ENCODE results near the gene SIGLECL1.

The SIGLECL1 gene

GRCh38 chr19:51297406-51297805 is 46.5 kb downstream of the SIGLECL1 start:
- no peak for DNase-seq

GRCh38 chr19:51301266-51301665 is 50.4 kb downstream of the SIGLECL1 start:
- no peak for DNase-seq

DNA sequence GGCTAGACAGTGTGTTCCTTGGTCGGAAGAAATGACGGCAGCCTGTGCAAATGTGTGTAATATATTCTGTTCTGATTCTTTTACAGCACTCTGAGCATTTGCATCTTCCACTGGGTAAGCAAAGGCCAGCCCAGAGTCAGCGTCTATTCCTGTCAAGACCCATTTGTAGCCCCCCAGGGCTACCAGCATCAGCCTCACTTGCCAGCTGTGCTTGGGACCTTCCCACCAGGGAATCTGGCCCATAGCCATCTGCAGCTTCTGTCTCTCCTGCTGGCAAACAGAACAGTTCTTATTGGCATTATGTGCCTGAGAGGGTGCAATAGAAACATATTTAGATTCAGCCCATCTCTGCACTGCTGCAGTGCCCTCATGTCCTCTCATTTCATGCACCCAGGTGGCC is 54.6 kb downstream of the SIGLECL1 start:
- no peak for DNase-seq

- no peak for DNase-seq
Observed at GRCh38 chr19:51311351-51312257, 60.7 kb downstream of the SIGLECL1 start, which contains the start of gene IGLON5. TSS of gene IGLON5 (plus strand) at chr19:51311644. CDS start at chr19:51311848, 204 bp downstream.

DNA sequence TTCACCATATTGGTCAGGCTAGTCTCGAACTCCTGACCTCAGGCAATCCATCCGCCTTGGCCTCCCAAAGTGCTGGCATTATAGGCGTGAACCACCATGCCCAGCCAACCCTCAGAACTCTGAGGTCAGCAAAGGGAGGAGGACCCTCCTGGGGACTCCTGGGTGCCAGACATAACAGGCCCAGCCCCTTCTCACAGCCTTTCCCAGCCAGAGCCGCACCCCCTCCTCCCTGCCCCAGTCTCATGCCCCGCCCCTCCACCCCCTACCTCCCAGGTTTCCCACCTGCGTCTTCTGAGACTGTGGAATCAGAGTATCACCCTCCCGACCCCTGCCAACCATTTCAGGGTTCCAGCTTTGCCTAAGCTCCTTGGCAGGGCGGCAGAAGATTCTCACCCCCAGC is 65.8 kb downstream of the SIGLECL1 start:
- no peak for DNase-seq

- DNase-seq, result no peak
Observed at GRCh38 chr19:51317376-51317775, 66.5 kb downstream of the SIGLECL1 start.

- no peak for DNase-seq
Observed at GRCh38 chr19:51317968-51318367, 67.1 kb downstream of the SIGLECL1 start.

Data from SHP77 treated with DMSO at 0.1 percent for 48 hours (cell line).